ENCODE measurements around the gene PTPRS.

Gene PTPRS

GRCh38 chr19:5355693-5356092 lies 15.1 kb upstream of the PTPRS start:
- Histone ChIP-seq H2AK5ac (ENCODE audit: low read length) (no peak overlapping the region), H3K4me2 (ENCODE audit: low read length) (no peak overlapping the region), H4K8ac (ENCODE audit: low read depth, low read length) (no peak overlapping the region), H3K79me2 (ENCODE audit: control insufficient read depth, insufficient read depth, low read length, poor library complexity) (no peaks in the 10 kb centered on the region), H4K91ac (ENCODE audit: low read depth, low read length) (no peak overlapping the region), H2BK5ac (ENCODE audit: low read depth, low read length, poor library complexity) (no peak overlapping the region), H2AFZ (ENCODE audit: insufficient read depth, low read length, poor library complexity) (no peak overlapping the region), H3K4me1 (ENCODE audit: control insufficient read depth in 1 of 2, insufficient read depth in 2 of 2, low read length in 2 of 2) (no peaks in the 10 kb centered on the region), H2BK12ac (ENCODE audit: low read length) (no peak overlapping the region), H3K9ac (ENCODE audit: low read length) (no peak overlapping the region), H3K4me3 (ENCODE audit: low read depth, low read length) (no peak overlapping the region), H4K12ac (ENCODE audit: low read depth, low read length) (no peak overlapping the region), H2BK120ac (ENCODE audit: insufficient read depth, low read length, poor library complexity) (no peak overlapping the region), H3K23ac (ENCODE audit: low read length) (no peak overlapping the region), H3K27ac (ENCODE audit: low read depth, low read length) (no peak overlapping the region), H3K27me3 (ENCODE audit: insufficient read depth, low read length) (no peaks in the 10 kb centered on the region), H3K79me1 (ENCODE audit: low read length) (no peaks in the 10 kb centered on the region), H3K14ac (ENCODE audit: low read length) (no peak overlapping the region), H3K9me3 (ENCODE audit: insufficient read depth, low read depth, low read length) (no peaks in the 10 kb centered on the region), H3K18ac (ENCODE audit: low read length) (no peak overlapping the region), H3K36me3 (ENCODE audit: control insufficient read depth in 1 of 2, insufficient read depth in 2 of 2, low read length in 2 of 2) (no peaks in the 10 kb centered on the region), H3K4ac (ENCODE audit: low read depth, low read length) (no peak overlapping the region)
- DNase-seq, result no peak
- WGBS (ENCODE audit: extremely low coverage, insufficient coverage, insufficient read length), result 93% methylated on average over 2 of the region's 5 CpGs

- no peak overlapping the region for H4K91ac ChIP-seq (ENCODE audit: low read depth, low read length)
- no peak overlapping the region for H2AK5ac ChIP-seq (ENCODE audit: low read length)
- H3K4me1 ChIP-seq (ENCODE audit: control insufficient read depth in 1 of 2, insufficient read depth in 2 of 2, low read length in 2 of 2), result no peaks in the 10 kb centered on the region
- H3K27ac ChIP-seq (ENCODE audit: low read depth, low read length), result no peak overlapping the region
- no peak overlapping the region for H2BK5ac ChIP-seq (ENCODE audit: low read depth, low read length, poor library complexity)
- H3K4me2 ChIP-seq (ENCODE audit: low read length), result no peak overlapping the region
- no peaks in the 10 kb centered on the region for H3K79me1 ChIP-seq (ENCODE audit: low read length)
- DNase-seq, result no peak
- H2AFZ ChIP-seq (ENCODE audit: insufficient read depth, low read length, poor library complexity), result no peak overlapping the region
- H3K18ac ChIP-seq (ENCODE audit: low read length), result no peak overlapping the region
- H4K8ac ChIP-seq (ENCODE audit: low read depth, low read length), result no peak overlapping the region
- H2BK120ac ChIP-seq (ENCODE audit: insufficient read depth, low read length, poor library complexity), result no peak overlapping the region
- H3K4me3 ChIP-seq (ENCODE audit: low read depth, low read length), result no peak overlapping the region
- no peak overlapping the region for H3K9ac ChIP-seq (ENCODE audit: low read length)
- H3K9me3 ChIP-seq (ENCODE audit: insufficient read depth, low read depth, low read length), result no peaks in the 10 kb centered on the region
- no peaks in the 10 kb centered on the region for H3K36me3 ChIP-seq (ENCODE audit: control insufficient read depth in 1 of 2, insufficient read depth in 2 of 2, low read length in 2 of 2)
- no peaks in the 10 kb centered on the region for H3K27me3 ChIP-seq (ENCODE audit: insufficient read depth, low read length)
- no peak overlapping the region for H4K12ac ChIP-seq (ENCODE audit: low read depth, low read length)
- H3K23ac ChIP-seq (ENCODE audit: low read length), result no peak overlapping the region
- no peak overlapping the region for H2BK12ac ChIP-seq (ENCODE audit: low read length)
- no peak overlapping the region for H3K4ac ChIP-seq (ENCODE audit: low read depth, low read length)
- no peak overlapping the region for H3K14ac ChIP-seq (ENCODE audit: low read length)
- no CpG with 5 or more reads among the region's 9 CpGs for WGBS (ENCODE audit: extremely low coverage, insufficient coverage, insufficient read length)
- H3K79me2 ChIP-seq (ENCODE audit: control insufficient read depth, insufficient read depth, low read length, poor library complexity), result no peaks in the 10 kb centered on the region
Observed at GRCh38 chr19:5355076-5355475, 14.5 kb upstream of the PTPRS start.

GRCh38 chr19:5354403-5354802 lies 13.8 kb upstream of the PTPRS start:
- Histone ChIP-seq H3K4ac (ENCODE audit: low read depth, low read length) (no peak overlapping the region), H2BK5ac (ENCODE audit: low read depth, low read length, poor library complexity) (no peak overlapping the region), H2AFZ (ENCODE audit: insufficient read depth, low read length, poor library complexity) (no peak overlapping the region), H4K8ac (ENCODE audit: low read depth, low read length) (no peak overlapping the region), H4K91ac (ENCODE audit: low read depth, low read length) (no peak overlapping the region), H3K18ac (ENCODE audit: low read length) (no peak overlapping the region), H3K36me3 (ENCODE audit: control insufficient read depth in 1 of 2, insufficient read depth in 2 of 2, low read length in 2 of 2) (no peaks in the 10 kb centered on the region), H2AK5ac (ENCODE audit: low read length) (no peak overlapping the region), H2BK12ac (ENCODE audit: low read length) (no peak overlapping the region), H3K79me2 (ENCODE audit: control insufficient read depth, insufficient read depth, low read length, poor library complexity) (no peaks in the 10 kb centered on the region), H3K4me1 (ENCODE audit: control insufficient read depth in 1 of 2, insufficient read depth in 2 of 2, low read length in 2 of 2) (no peaks in the 10 kb centered on the region), H3K4me2 (ENCODE audit: low read length) (no peak overlapping the region), H3K4me3 (ENCODE audit: low read depth, low read length) (no peak overlapping the region), H3K79me1 (ENCODE audit: low read length) (no peaks in the 10 kb centered on the region), H3K27ac (ENCODE audit: low read depth, low read length) (no peak overlapping the region), H3K9me3 (ENCODE audit: insufficient read depth, low read depth, low read length) (no peaks in the 10 kb centered on the region), H3K23ac (ENCODE audit: low read length) (no peak overlapping the region), H2BK120ac (ENCODE audit: insufficient read depth, low read length, poor library complexity) (no peak overlapping the region), H4K12ac (ENCODE audit: low read depth, low read length) (no peak overlapping the region), H3K27me3 (ENCODE audit: insufficient read depth, low read length) (no peaks in the 10 kb centered on the region), H3K14ac (ENCODE audit: low read length) (no peak overlapping the region), H3K9ac (ENCODE audit: low read length) (no peak overlapping the region)
- DNase-seq, result peak; percentile 33 to 75
- WGBS (ENCODE audit: extremely low coverage, insufficient coverage, insufficient read length), result no CpG with 5 or more reads among the region's 4 CpGs

GRCh38 chr19:5352229-5352763 lies 11.7 kb upstream of the PTPRS start:
- no peaks in the 10 kb centered on the region for H3K79me1 ChIP-seq (ENCODE audit: low read length)
- peak in 1 of 2 donors; percentile 23 for DNase-seq
- H2BK5ac ChIP-seq (ENCODE audit: low read depth, low read length, poor library complexity), result no peak overlapping the region
- H4K8ac ChIP-seq (ENCODE audit: low read depth, low read length), result no peak overlapping the region
- no peak overlapping the region for H2AFZ ChIP-seq (ENCODE audit: insufficient read depth, low read length, poor library complexity)
- no peak overlapping the region for H3K18ac ChIP-seq (ENCODE audit: low read length)
- H3K4me3 ChIP-seq (ENCODE audit: low read depth, low read length), result no peak overlapping the region
- no peaks in the 10 kb centered on the region for H3K9me3 ChIP-seq (ENCODE audit: insufficient read depth, low read depth, low read length)
- no peaks in the 10 kb centered on the region for H3K36me3 ChIP-seq (ENCODE audit: control insufficient read depth in 1 of 2, insufficient read depth in 2 of 2, low read length in 2 of 2)
- H3K27me3 ChIP-seq (ENCODE audit: insufficient read depth, low read length), result no peaks in the 10 kb centered on the region
- no peak overlapping the region for H3K9ac ChIP-seq (ENCODE audit: low read length)
- H4K91ac ChIP-seq (ENCODE audit: low read depth, low read length), result no peak overlapping the region
- H3K4me1 ChIP-seq (ENCODE audit: control insufficient read depth in 1 of 2, insufficient read depth in 2 of 2, low read length in 2 of 2), result no peaks in the 10 kb centered on the region
- H3K27ac ChIP-seq (ENCODE audit: low read depth, low read length), result no peak overlapping the region
- H3K14ac ChIP-seq (ENCODE audit: low read length), result no peak overlapping the region
- H3K23ac ChIP-seq (ENCODE audit: low read length), result no peak overlapping the region
- H2BK120ac ChIP-seq (ENCODE audit: insufficient read depth, low read length, poor library complexity), result no peak overlapping the region
- no peak overlapping the region for H4K12ac ChIP-seq (ENCODE audit: low read depth, low read length)
- no CpG with 5 or more reads among the region's 8 CpGs for WGBS (ENCODE audit: extremely low coverage, insufficient coverage, insufficient read length)
- H2AK5ac ChIP-seq (ENCODE audit: low read length), result no peak overlapping the region
- no peak overlapping the region for H3K4ac ChIP-seq (ENCODE audit: low read depth, low read length)
- no peak overlapping the region for H3K4me2 ChIP-seq (ENCODE audit: low read length)
- no peaks in the 10 kb centered on the region for H3K79me2 ChIP-seq (ENCODE audit: control insufficient read depth, insufficient read depth, low read length, poor library complexity)
- no peak overlapping the region for H2BK12ac ChIP-seq (ENCODE audit: low read length)

Measured in trophoblast cell (in vitro differentiated cells and primary cell).